Measurements from ENCODE around the gene TNFSF13. TPM values are rescaled to one million over a fixed set of nuclear protein-coding genes. Genes with fewer than 3 reads are reported as not detected.

The TNFSF13 gene
- polyA plus RNA-seq, 1 donor (not counting 4 experiments of a cell fraction or from before 2014, with no cell fraction given): 3.9 TPM

DNA sequence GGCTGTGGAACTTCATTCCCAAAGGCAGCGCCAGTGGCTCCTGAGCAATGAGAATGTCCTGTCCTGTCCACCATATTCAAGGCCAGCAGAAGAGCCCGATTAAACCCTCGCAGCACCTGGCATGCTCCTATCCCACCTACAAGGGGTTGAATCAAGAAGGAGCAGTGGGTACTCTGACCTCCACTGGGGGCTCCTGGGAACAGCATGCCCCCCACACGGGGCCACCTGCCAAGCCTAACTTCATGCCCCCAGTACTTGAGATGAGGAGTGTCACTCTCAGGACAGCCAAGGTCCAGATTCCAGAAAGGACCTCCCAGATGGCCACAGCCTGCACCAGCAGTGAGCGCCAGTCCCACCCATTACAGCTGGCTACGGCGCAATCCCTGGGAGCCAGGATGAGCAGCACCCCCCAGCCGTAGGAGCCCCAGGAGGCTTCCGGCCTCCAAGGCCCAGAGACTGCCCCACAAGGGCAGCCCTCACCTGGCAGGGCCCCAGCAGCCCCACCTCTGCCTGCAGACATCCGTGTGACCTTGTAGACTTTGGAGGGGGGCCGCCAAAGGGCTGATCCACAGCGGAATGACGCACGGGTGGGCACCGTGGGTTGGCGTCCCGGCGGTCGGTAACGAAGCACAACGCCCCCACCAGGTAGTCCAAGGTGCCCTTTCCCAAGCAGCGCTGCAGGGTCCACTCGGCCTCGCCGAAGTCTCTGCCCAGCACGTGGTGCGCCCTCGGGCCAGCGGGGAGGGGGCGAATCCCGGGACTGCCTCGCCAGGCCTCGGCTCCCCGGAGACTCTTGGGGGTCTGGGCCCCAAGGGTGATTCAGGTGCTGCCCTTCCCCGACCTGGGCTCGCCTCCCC lies 24.1 kb downstream of the TNFSF13 start:
- dilution Hi-C loops (cut with MboI; ENCODE audit: extremely low pct_ligation_motif_present, low sequenced_read_pairs): no loop called here
- Histone ChIP-seq H3K36me3 (ENCODE audit: control insufficient read depth in 2 of 2, extremely low read depth in 1 of 2, insufficient read depth in 2 of 2, low read length in 2 of 2) (peaks cover 14 to 34% of the 10 kb centered on the region in 2 experiments), H4K20me1 (ENCODE audit: control insufficient read depth, extremely low read depth, insufficient read depth, low read length) (peaks cover 16% of the 10 kb centered on the region), H3K4me2 (ENCODE audit: control insufficient read depth, extremely low read depth, insufficient read depth, low read depth, low read length) (peak overlapping the region; percentile 93), H3K79me2 (ENCODE audit: control insufficient read depth, insufficient read depth, low read length) (peaks cover 36% of the 10 kb centered on the region), H3K27ac (ENCODE audit: control insufficient read depth, insufficient read depth, low read length) (peak overlapping the region; percentile 99), H3K9me1 (ENCODE audit: control insufficient read depth, extremely low read depth, insufficient read depth, low read length) (peaks cover 3% of the 10 kb centered on the region), H2AFZ (ENCODE audit: control insufficient read depth, low read length) (no peak overlapping the region), H3K27me3 (ENCODE audit: control insufficient read depth, extremely low read depth, insufficient read depth, low read length) (no peaks in the 10 kb centered on the region), H3K4me1 (ENCODE audit: control insufficient read depth, extremely low read depth, insufficient read depth, low read length) (peaks cover 48% of the 10 kb centered on the region), H3K9me3 (ENCODE audit: control insufficient read depth, low read depth, low read length) (no peaks in the 10 kb centered on the region), H3K4me3 (ENCODE audit: control insufficient read depth in 2 of 3, extremely low read depth in 1 of 3, insufficient read depth in 2 of 3, low read depth in 1 of 3, low read length in 3 of 3) (peak overlapping the region in 1 of 3 experiments; percentile 65), H3K9ac (ENCODE audit: control insufficient read depth, extremely low read depth, insufficient read depth, low read length) (peak overlapping the region; percentile 99)
- no peak for DNase-seq (ENCODE audit: low read depth, low spot score)
- TF ChIP-seq, protein P1, sequence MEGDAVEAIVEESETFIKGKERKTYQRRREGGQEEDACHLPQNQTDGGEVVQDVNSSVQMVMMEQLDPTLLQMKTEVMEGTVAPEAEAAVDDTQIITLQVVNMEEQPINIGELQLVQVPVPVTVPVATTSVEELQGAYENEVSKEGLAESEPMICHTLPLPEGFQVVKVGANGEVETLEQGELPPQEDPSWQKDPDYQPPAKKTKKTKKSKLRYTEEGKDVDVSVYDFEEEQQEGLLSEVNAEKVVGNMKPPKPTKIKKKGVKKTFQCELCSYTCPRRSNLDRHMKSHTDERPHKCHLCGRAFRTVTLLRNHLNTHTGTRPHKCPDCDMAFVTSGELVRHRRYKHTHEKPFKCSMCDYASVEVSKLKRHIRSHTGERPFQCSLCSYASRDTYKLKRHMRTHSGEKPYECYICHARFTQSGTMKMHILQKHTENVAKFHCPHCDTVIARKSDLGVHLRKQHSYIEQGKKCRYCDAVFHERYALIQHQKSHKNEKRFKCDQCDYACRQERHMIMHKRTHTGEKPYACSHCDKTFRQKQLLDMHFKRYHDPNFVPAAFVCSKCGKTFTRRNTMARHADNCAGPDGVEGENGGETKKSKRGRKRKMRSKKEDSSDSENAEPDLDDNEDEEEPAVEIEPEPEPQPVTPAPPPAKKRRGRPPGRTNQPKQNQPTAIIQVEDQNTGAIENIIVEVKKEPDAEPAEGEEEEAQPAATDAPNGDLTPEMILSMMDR (optimal IDR thresholded peaks at IDR 0.05 in 1 of 3, IDR thresholded peaks at IDR 0.05 in 1 of 3, conservative IDR thresholded peaks at IDR 0.05 in 1 of 3; ENCODE audit: extremely low read depth in 1 of 3, insufficient read depth in 2 of 3, low read length in 3 of 3): no peak
- no peak for TF ChIP-seq EZH2 (IDR thresholded peaks at IDR 0.05; ENCODE audit: low read length)
- FAIRE-seq: no peak

DNA sequence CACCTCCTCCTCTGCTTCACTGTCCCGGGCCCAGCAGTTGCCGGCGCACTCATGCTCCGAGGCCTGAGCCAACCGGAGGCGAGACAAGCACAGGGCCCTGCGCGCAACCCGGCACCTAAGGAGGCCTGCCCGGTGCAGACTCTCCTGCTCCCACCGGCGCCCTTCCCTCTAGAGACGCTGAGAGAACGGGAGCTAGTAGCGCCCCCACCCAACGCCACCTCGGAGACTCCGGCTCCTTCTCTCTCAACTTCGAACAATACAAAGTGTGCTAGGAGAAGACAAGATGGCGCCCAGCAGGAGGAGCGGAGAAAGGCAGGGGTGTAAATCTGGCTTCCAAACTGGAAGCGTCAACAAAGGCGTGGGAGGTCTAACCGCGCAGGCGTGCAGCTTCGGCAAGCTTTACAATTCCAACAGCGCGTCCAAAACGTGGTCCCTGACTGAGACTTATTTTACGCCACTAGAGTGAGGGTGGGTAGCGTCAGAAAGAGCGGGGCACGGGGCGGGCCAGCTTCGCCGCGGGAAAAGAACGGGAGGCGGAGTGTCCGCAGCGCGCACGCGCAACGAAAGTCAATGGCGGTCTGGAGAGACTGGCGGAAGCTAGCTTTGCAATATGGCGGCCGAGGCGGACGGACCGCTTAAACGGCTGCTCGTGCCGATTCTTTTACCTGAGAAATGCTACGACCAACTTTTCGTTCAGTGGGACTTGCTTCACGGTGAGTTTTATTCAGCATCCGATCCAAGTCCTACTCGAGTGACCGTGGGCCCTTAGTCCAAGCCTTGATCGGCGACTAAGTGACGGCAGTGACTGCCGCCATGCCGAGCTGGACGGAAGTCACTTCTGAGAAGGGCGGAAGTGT lies 24.9 kb downstream of the TNFSF13 start, which contains the start of gene MPDU1:
MPDU1 (plus strand) TSS at position 600 of the 857 bp plus-strand sequence; CDS start at position 611, 11 bp downstream.
- dilution Hi-C loops (cut with MboI; ENCODE audit: extremely low pct_ligation_motif_present, low sequenced_read_pairs): no loop called here
- no peak for TF ChIP-seq EZH2 (IDR thresholded peaks at IDR 0.05; ENCODE audit: low read length)
- TF ChIP-seq, protein P1 (optimal IDR thresholded peaks at IDR 0.05 in 1 of 3, IDR thresholded peaks at IDR 0.05 in 1 of 3, conservative IDR thresholded peaks at IDR 0.05 in 1 of 3; ENCODE audit: extremely low read depth in 1 of 3, insufficient read depth in 2 of 3, low read length in 3 of 3): no peak
- Histone ChIP-seq H4K20me1 (ENCODE audit: control insufficient read depth, extremely low read depth, insufficient read depth, low read length) (peaks cover 9% of the 10 kb centered on the region), H3K27me3 (ENCODE audit: control insufficient read depth, extremely low read depth, insufficient read depth, low read length) (no peaks in the 10 kb centered on the region), H3K9ac (ENCODE audit: control insufficient read depth, extremely low read depth, insufficient read depth, low read length) (peak within 1 kb of the TSS; percentile 99), H3K9me1 (ENCODE audit: control insufficient read depth, extremely low read depth, insufficient read depth, low read length) (peaks cover 3% of the 10 kb centered on the region), H2AFZ (ENCODE audit: control insufficient read depth, low read length) (peak within 1 kb of the TSS; percentile 100), H3K4me3 (ENCODE audit: control insufficient read depth in 2 of 3, extremely low read depth in 1 of 3, insufficient read depth in 2 of 3, low read depth in 1 of 3, low read length in 3 of 3) (peak within 1 kb of the TSS; percentile 47 to 94 (median 65)), H3K9me3 (ENCODE audit: control insufficient read depth, low read depth, low read length) (no peaks in the 10 kb centered on the region), H3K27ac (ENCODE audit: control insufficient read depth, insufficient read depth, low read length) (peak within 1 kb of the TSS; percentile 99), H3K4me2 (ENCODE audit: control insufficient read depth, extremely low read depth, insufficient read depth, low read depth, low read length) (peak within 1 kb of the TSS; percentile 93), H3K79me2 (ENCODE audit: control insufficient read depth, insufficient read depth, low read length) (peaks cover 42% of the 10 kb centered on the region), H3K4me1 (ENCODE audit: control insufficient read depth, extremely low read depth, insufficient read depth, low read length) (peaks cover 50% of the 10 kb centered on the region), H3K36me3 (ENCODE audit: control insufficient read depth in 2 of 2, extremely low read depth in 1 of 2, insufficient read depth in 2 of 2, low read length in 2 of 2) (peaks cover 14 to 31% of the 10 kb centered on the region in 2 experiments)
- FAIRE-seq (no peak), DNase-seq (ENCODE audit: low read depth, low spot score) (no peak)
